Myometrial cell (primary cell): ENCODE results near the gene PTGR3. TPM values are rescaled to one million over a fixed set of nuclear protein-coding genes. Genes with fewer than 3 reads are reported as not detected.

Experiments used
- total RNA-seq: library from RNA; depleted of rRNA; stranded (reverse); fragments of >200 nt; gene quantifications from 2 replicates; pipeline ENCODE4 v1.2.3, GENCODE V29; 2015

PTGR3 gene
- 18.8 and 24.8 TPM in 2 replicates for total RNA-seq

GRCh38 chr18:75209129-75209950, at the start of gene PTGR3:
Gene PTGR3, minus strand, starts transcription at chr18:75209139. Its CDS starts 81 bp downstream, at chr18:75209058.

GRCh38 chr18:75210274-75211001, 1.5 kb upstream of the PTGR3 start, which contains the start of gene TSHZ1:
Gene TSHZ1, plus strand, starts transcription at chr18:75210797. Its CDS starts 1,080 bp downstream, at chr18:75211877.

Other genes with a start within 250 kb of the PTGR3 start
- 5.2 and 5.7 TPM in 2 replicates for gene TSHZ1, start 1.7 kb upstream of the PTGR3 start, total RNA-seq
- gene SMIM21, start 218.6 kb upstream of the PTGR3 start, total RNA-seq = not detected in 2 replicates